RWPE1 (cell line): ENCODE results near the gene DNAJB12.
A peak's percentile ranks its signal among the peaks of the same experiment; 100 is the strongest.

Source experiments
- CTCF ChIA-PET: fragments of 350-600 bp; sonication (Branson Sonifier 250); formaldehyde crosslinking; extraction: SDS; loops from one replicate; lab custom pipeline; 2021; lab: Yijun Ruan, JAX
- POLR2A ChIA-PET: fragments of 400-600 bp; formaldehyde crosslinking; extraction: SDS; loops from one replicate; lab custom pipeline; 2020; ENCODE audit warnings: antibody characterized with exemption; ENCODE audit not compliant: low non-redundant PET; lab: Yijun Ruan, JAX
- DNase-seq: peaks from one replicate; pipeline ENCODE4 v3.0.0; 2012; ENCODE audit warnings: low spot score
- H3K27ac ChIP-seq: fragments of 450-650 bp; 2 replicates; pipeline ENCODE4 v1.5.1; 2017
- TF ChIP-seq, protein P1 (sequence below): fragments of 450-650 bp; conservative IDR thresholded peaks from 2 replicates; pipeline ENCODE4 v1.5.1; 2017; ENCODE audit warnings: low read depth, mild to moderate bottlenecking

Gene DNAJB12

GRCh38 chr10:72312865-72313391 is 41.8 kb downstream of the DNAJB12 start:
- DNase-seq = no peak
- H3K27ac ChIP-seq = peak overlapping the region; percentile 100
- POLR2A ChIA-PET = interaction anchor here (0.7 to 1.1 kb wide), 2 partner anchors 9 to 19 kb away, joined by 3 to 4 read pairs; no protein-coding TSS in a partner anchor
- CTCF ChIA-PET = interaction anchor here (0.6 kb wide), 1 partner anchor 16 kb away, joined by 3 read pairs; no protein-coding TSS in a partner anchor
- TF ChIP-seq, protein P1, sequence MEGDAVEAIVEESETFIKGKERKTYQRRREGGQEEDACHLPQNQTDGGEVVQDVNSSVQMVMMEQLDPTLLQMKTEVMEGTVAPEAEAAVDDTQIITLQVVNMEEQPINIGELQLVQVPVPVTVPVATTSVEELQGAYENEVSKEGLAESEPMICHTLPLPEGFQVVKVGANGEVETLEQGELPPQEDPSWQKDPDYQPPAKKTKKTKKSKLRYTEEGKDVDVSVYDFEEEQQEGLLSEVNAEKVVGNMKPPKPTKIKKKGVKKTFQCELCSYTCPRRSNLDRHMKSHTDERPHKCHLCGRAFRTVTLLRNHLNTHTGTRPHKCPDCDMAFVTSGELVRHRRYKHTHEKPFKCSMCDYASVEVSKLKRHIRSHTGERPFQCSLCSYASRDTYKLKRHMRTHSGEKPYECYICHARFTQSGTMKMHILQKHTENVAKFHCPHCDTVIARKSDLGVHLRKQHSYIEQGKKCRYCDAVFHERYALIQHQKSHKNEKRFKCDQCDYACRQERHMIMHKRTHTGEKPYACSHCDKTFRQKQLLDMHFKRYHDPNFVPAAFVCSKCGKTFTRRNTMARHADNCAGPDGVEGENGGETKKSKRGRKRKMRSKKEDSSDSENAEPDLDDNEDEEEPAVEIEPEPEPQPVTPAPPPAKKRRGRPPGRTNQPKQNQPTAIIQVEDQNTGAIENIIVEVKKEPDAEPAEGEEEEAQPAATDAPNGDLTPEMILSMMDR = no peak

- no peak for DNase-seq
- ChIA-PET CTCF (interaction anchor here (0.8 kb wide), 1 partner anchor 18 kb away, joined by 3 read pairs; no protein-coding TSS in a partner anchor), POLR2A (interaction anchor here (0.5 to 0.9 kb wide), 2 partner anchors 40 to 58 kb away, joined by 3 to 4 read pairs; no protein-coding TSS in a partner anchor)
- TF ChIP-seq, protein P1 = no peak
- H3K27ac ChIP-seq = no peak overlapping the region
Measured at GRCh38 chr10:72311667-72312066, 43.1 kb downstream of the DNAJB12 start.

DNA sequence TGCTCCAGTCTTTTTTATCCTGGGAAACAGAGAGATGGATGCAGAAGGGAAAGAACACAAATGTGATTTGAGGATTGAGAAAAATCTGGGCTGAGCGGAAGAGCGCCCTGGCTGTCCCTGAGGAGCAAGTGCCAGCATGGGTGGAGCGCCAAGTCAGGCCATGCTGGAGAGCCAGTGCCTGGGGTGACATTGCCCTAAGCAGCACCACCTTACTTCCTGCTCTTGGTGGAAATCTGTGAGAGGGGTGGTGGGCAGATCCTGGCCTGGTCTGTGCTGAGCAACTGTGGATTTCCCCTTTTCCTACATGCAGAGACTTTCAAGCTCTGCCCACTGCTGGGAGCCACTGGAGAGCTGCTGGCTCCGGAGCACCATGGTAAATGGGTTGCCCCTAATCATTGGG is 44.1 kb downstream of the DNAJB12 start:
- POLR2A ChIA-PET = no interaction called here
- peak overlapping the region; percentile 77 for H3K27ac ChIP-seq
- TF ChIP-seq, protein P1 = no peak
- CTCF ChIA-PET = no interaction called here
- DNase-seq = no peak

DNA sequence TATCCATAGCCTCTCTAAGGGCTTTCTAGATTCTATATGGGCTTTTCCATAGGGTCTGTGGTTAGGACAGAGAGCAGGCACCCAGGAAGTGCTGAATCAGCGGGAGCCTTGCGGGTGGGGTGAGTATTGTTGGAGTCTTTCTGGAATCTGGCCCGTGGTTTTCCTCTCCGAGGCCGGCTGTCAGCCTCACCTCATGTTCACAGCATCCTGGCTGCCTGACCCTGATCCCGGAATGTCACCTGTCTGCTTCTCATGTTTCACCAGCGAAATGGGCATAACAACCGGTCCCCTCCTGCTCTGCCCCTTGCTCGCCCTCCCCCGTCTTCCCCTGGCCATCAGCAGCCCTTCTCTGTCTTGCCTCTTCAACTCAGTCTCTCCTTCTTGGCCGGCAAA is 44.5 kb downstream of the DNAJB12 start:
- POLR2A ChIA-PET = no interaction called here
- peak; percentile 53 for DNase-seq
- TF ChIP-seq, protein P1 = no peak
- peak overlapping the region; percentile 77 for H3K27ac ChIP-seq
- CTCF ChIA-PET = no interaction called here

DNA sequence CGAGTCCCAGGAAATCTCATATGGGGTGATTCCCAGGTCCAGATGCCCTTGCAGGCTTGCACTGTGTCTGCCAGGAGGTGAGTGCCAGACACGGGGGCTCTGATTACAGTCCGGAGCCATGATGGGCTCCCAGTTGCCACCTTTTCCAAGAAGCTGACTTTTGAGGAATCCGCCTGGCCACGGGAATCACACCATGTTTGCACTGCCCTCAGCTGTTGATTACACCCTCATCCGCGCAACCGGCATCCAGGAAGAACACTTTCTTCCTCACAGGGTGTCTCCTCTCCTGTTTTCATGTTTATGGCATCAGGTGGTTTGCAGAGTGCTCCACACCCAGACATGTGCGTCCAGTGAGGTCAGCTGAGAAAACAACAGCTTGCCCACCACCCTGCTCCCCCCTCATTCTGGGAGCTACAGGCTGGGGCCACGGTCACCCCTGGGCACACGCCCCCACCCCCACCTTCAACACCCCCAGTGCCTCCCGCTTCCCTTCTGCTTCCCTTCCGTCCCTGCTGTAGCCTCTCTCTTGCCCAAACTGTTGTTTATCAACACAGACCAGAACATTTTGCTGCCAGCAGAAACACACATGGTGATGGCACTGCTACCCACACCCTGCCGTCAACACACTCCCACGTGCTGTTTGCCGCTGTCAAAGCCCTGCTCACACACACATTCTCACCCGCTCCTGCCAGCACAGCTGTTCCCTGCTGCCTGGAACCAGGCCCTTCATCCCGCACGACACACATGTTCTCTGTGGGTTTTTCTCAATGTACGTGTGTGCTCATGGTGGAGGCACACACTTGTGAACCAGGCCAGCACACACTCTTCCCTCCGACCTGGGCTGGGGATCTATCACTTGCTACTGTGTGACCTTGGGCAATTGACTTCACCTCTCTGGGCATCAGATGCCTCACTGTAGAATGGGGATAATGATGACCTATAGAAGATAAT is 45.2 kb downstream of the DNAJB12 start:
- peak overlapping the region; percentile 77 for H3K27ac ChIP-seq
- ChIA-PET POLR2A (interaction anchor here (1.3 kb wide), 1 partner anchor 12 kb away, joined by 8 read pairs; no protein-coding TSS in a partner anchor), CTCF (interaction anchor here (0.5 kb wide), 1 partner anchor 185 kb away, joined by 4 read pairs; no protein-coding TSS in a partner anchor)
- no peak for DNase-seq
- TF ChIP-seq, protein P1 = no peak
